CD4-positive, alpha-beta T cell (primary cell): Measurements from ENCODE around the gene ZNF565. TPM values are rescaled to one million over a fixed set of nuclear protein-coding genes. Genes with fewer than 3 reads are reported as not detected.

Source experiments
- ATAC-seq: fragments of 200-7000 bp; cut with Tn5 transposase; one replicate; pipeline ENCODE4 v1.10.0; 2022; ENCODE audit warnings: mild to moderate bottlenecking; ENCODE audit not compliant: poor library complexity
- CTCF ChIA-PET: fragments of 350-600 bp; sonication (Branson Sonifier 250); formaldehyde crosslinking; loops from one replicate; lab custom pipeline; 2021; ENCODE audit warnings: antibody characterized with exemption, inconsistent platforms; lab: Charles Lee
- POLR2A ChIA-PET: fragments of 350-600 bp; sonication (Branson Sonifier 250); formaldehyde crosslinking; loops from one replicate; lab custom pipeline; 2021; ENCODE audit warnings: antibody characterized with exemption, inconsistent platforms; lab: Charles Lee
- DNase-seq, 14 experiments: peaks; one replicate each; pipeline ENCODE4 v3.0.0-alpha.2; 2013 to 2020; ENCODE audit warnings: mixed read lengths in 2 of 14
- H3K27ac ChIP-seq, 2 donors: one replicate each; pipeline versions ENCODE4 v1.5.1 to v1.7.0; 2013; ENCODE audit warnings: low read length in 2 of 2, low read depth in 1 of 2, mild to moderate bottlenecking in 1 of 2
- H3K27me3 ChIP-seq, 2 experiments: 1 replicate in 1 of 2; 2 replicates in 1 of 2; pipeline versions ENCODE4 v1.6.1 to v1.7.0; 2013; ENCODE audit warnings: low read length in 2 of 2, control low read depth in 1 of 2, mild to moderate bottlenecking in 1 of 2, moderate library complexity in 1 of 2; ENCODE audit not compliant: insufficient read depth in 2 of 2, control insufficient read depth in 1 of 2
- H3K36me3 ChIP-seq: one replicate; pipeline ENCODE4 v1.6.1; 2013; ENCODE audit warnings: low read length, control low read depth; ENCODE audit not compliant: insufficient read depth
- H3K4me1 ChIP-seq: one replicate; pipeline ENCODE4 v1.6.1; 2013; ENCODE audit warnings: low read length, control low read depth; ENCODE audit not compliant: insufficient read depth
- H3K4me3 ChIP-seq: one replicate; pipeline ENCODE4 v1.5.1; 2013; ENCODE audit warnings: mild to moderate bottlenecking, low read length, moderate library complexity
- H3K9me3 ChIP-seq, 2 experiments: 1 replicate in 1 of 2; 2 replicates in 1 of 2; pipeline versions ENCODE4 v1.6.1 to v1.7.0; 2013; ENCODE audit warnings: low read length in 2 of 2, mild to moderate bottlenecking in 2 of 2, control low read depth in 1 of 2, moderate library complexity in 1 of 2; ENCODE audit not compliant: control insufficient read depth in 1 of 2, insufficient read depth in 1 of 2
- H3K27ac Mint-ChIP-seq: one replicate; pipeline ENCODE4 v1.8.0; 2020; ENCODE audit warnings: mixed read lengths
- H3K27me3 Mint-ChIP-seq: one replicate; pipeline ENCODE4 v1.8.0; 2021; ENCODE audit warnings: mixed read lengths
- H3K36me3 Mint-ChIP-seq: one replicate; pipeline ENCODE4 v1.8.0; 2021; ENCODE audit warnings: low read depth, mixed read lengths
- H3K4me1 Mint-ChIP-seq: one replicate; pipeline ENCODE4 v1.8.0; 2021; ENCODE audit warnings: low read depth, mixed read lengths
- H3K4me3 Mint-ChIP-seq: one replicate; pipeline ENCODE4 v1.8.0; 2020; ENCODE audit warnings: mild to moderate bottlenecking, mixed read lengths
- H3K9me3 Mint-ChIP-seq: one replicate; pipeline ENCODE4 v1.8.0; 2020; ENCODE audit warnings: mixed read lengths
- intact Hi-C, 2 experiments: fragments of 100-400 bp; cut with DNase I in 1 of 2; cut with micrococcal nuclease in 1 of 2; formaldehyde crosslinking; loops; one replicate each; pipeline versions ENCODE4 v1.15.1 to v1.9.0; 2023 to 2025; cut with DNase I, micrococcal nuclease
- total RNA-seq, 174 experiments: library from RNA in 2 of 174; stranded (reverse) in 2 of 174; gene quantifications; one replicate each; pipeline ENCODE4 v1.2.3 and lab custom pipeline; 2021 to 2026
- TF ChIP-seq, protein P1 (sequence below): fragments of 200-600 bp; IDR thresholded peaks from one replicate; pipeline ENCODE4 v1.8.0; 2022; ENCODE audit warnings: antibody characterized with exemption, mild to moderate bottlenecking

ZNF565 gene
- total RNA-seq, 2 experiments from 2014 or later = 7.6 to 8.5 TPM

DNA sequence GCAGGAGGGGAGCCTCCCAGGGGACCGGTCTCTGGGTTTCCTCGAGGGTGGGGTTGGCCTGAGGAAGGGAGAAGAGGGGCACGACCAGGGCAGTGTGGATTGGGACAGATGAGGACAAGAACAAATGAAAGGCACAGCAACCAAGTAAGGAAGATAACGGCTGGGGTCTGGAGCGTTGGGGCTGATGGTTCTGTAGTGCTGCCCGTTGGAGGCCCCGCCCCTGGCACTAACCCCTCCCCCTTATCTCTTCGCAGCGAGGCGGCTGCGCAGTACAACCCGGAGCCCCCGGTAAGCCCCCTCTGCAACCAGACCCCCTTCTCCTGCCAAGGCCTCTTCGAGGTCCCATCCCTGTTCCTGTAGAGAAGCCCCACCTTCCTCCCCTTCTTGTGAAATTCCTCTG lies 72.4 kb downstream of the ZNF565 start:
- intact Hi-C loops = loop anchor here in 1 of 2 experiments (5.0 kb wide), 1 partner anchor 70 kb away; the partner anchor contains the start of gene ZNF565
- Mint-ChIP-seq H3K36me3 (peaks cover 64% of the 10 kb centered on the region), H3K27me3 (no peaks in the 10 kb centered on the region), H3K9me3 (no peaks in the 10 kb centered on the region), H3K4me3 (peak overlapping the region; percentile 23), H3K27ac (no peak overlapping the region), H3K4me1 (peaks cover 18% of the 10 kb centered on the region)
- POLR2A ChIA-PET = interaction anchor here (0.7 kb wide), 1 partner anchor 14 kb away, joined by 3 read pairs; no protein-coding TSS in a partner anchor
- Histone ChIP-seq H3K9me3 (no peaks in the 10 kb centered on the region), H3K27ac (no peak overlapping the region), H3K36me3 (peaks cover 39% of the 10 kb centered on the region), H3K4me3 (no peak overlapping the region), H3K4me1 (peaks cover 20% of the 10 kb centered on the region), H3K27me3 (no peaks in the 10 kb centered on the region)
- TF ChIP-seq, protein P1, sequence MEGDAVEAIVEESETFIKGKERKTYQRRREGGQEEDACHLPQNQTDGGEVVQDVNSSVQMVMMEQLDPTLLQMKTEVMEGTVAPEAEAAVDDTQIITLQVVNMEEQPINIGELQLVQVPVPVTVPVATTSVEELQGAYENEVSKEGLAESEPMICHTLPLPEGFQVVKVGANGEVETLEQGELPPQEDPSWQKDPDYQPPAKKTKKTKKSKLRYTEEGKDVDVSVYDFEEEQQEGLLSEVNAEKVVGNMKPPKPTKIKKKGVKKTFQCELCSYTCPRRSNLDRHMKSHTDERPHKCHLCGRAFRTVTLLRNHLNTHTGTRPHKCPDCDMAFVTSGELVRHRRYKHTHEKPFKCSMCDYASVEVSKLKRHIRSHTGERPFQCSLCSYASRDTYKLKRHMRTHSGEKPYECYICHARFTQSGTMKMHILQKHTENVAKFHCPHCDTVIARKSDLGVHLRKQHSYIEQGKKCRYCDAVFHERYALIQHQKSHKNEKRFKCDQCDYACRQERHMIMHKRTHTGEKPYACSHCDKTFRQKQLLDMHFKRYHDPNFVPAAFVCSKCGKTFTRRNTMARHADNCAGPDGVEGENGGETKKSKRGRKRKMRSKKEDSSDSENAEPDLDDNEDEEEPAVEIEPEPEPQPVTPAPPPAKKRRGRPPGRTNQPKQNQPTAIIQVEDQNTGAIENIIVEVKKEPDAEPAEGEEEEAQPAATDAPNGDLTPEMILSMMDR = no peak
- ATAC-seq (no peak), DNase-seq (no peak)
- CTCF ChIA-PET = no interaction called here

DNA sequence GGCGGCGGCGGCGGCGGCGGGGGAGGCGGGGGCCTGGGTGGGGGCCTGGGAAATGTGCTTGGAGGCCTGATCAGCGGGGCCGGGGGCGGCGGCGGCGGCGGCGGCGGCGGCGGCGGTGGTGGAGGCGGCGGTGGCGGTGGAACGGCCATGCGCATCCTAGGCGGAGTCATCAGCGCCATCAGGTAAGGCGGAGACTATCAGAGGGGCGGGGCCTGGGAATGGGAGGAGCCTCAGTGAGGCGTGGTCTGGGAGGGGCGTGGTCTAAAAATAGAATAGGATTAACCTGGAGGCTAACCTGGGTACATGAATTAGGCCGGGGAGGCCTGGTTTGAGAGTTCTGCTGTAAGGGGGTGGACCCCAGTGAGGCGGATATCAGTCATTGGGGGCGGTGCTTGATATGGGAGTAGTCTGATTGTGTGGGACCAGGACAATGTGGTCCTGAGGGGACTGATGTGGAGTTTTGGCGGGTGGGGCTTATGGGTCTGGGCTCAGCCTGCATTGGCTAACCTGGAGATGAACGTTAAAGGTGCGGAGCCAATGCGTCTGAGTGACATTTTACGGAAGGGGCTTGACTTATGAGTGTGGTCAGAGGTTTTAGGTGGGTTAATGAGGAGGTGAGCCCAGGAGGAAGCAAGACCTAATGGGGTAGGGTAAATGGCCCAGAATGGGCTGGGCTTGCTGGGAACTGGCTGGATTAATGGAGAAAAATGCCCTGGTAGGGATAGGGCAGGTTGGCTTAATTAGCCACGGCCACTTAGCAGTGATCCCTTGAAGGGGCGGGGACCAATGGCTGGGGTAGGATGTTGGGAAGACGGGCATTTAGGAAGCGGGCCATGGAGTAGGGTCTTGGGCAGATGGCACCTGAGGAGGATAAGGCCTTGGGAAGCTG lies 73.2 kb downstream of the ZNF565 start:
- no peaks in the 10 kb centered on the region for H3K27me3 Mint-ChIP-seq
- H3K36me3 Mint-ChIP-seq = peaks cover 56% of the 10 kb centered on the region
- peaks cover 25% of the 10 kb centered on the region for H3K4me1 ChIP-seq
- POLR2A ChIA-PET = interaction anchor here (2.0 kb wide), 2 partner anchors 12 to 26 kb away, joined by 22 to 44 read pairs; partner anchors contain the start of genes POLR2I and TBCB
- H3K9me3 ChIP-seq = no peaks in the 10 kb centered on the region
- DNase-seq (peak; percentile 79 to 94 (median 88)), ATAC-seq (peak; percentile 85)
- peak overlapping the region in 1 of 2 donors; percentile 29 for H3K27ac ChIP-seq
- peaks cover 31% of the 10 kb centered on the region for H3K36me3 ChIP-seq
- H3K27ac Mint-ChIP-seq = peak overlapping the region; percentile 60
- H3K9me3 Mint-ChIP-seq = no peaks in the 10 kb centered on the region
- intact Hi-C loops = loop anchor here (1.0 to 5.0 kb wide), 4 partner anchors 14 to 87 kb away; partner anchors contain the start of genes THAP8 (in 2 of the 2), WDR62 (in 2 of the 2) and ZNF565 (in 1 of the 2)
- H3K4me3 ChIP-seq = peak overlapping the region; percentile 97
- H3K4me3 Mint-ChIP-seq = peak overlapping the region; percentile 82
- H3K27me3 ChIP-seq = no peaks in the 10 kb centered on the region
- TF ChIP-seq, protein P1 = no peak
- CTCF ChIA-PET = interaction anchor here (1.6 to 2.0 kb wide), 2 partner anchors 14 to 74 kb away, joined by 7 to 15 read pairs; partner anchors contain the start of genes ZNF146 and ZNF565
- peaks cover 22% of the 10 kb centered on the region for H3K4me1 Mint-ChIP-seq

DNA sequence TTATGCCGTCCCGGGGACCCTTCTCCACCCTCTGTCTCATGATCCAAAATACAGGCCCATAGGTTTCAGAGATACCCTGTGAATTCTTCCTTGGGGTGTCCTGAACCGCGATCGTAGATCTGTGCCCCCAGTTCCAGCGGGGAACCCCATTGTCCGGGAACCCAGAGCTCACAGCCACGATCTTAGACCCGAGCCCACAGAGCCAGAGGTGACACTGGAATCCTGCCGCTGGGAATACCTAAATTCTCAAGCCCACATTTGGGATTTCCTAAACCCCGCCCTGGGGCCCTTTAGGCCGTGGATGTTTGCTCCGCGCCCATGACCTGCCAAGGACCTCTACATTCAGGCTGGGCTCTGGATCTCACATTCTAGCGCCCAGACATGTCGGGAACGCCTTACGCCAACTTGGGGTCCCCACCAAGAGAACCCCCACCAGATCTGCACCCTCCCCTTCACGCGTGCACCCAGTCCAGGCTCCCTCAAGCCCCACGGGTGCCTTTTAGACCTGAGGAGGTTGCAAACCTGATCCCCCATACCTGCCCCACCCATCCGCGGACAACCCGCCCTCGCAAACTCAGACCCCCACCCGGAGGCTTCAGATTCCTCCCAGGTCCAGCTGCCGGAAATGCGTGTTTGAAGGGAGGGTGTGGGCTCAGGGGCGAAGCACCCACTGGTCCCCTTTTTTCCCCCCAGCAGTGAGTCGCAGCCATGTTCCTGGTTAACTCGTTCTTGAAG lies 74.0 kb downstream of the ZNF565 start:
- H3K36me3 ChIP-seq = peaks cover 23% of the 10 kb centered on the region
- peak overlapping the region; percentile 89 for H3K4me3 Mint-ChIP-seq
- intact Hi-C loops = loop anchor here (1.0 to 5.0 kb wide), 5 partner anchors 14 to 86 kb away; partner anchors contain the start of genes THAP8 (in 2 of the 2), WDR62 (in 2 of the 2), TBCB (in 1 of the 2) and ZNF565 (in 1 of the 2)
- H3K9me3 ChIP-seq = no peaks in the 10 kb centered on the region
- no peaks in the 10 kb centered on the region for H3K27me3 ChIP-seq
- TF ChIP-seq, protein P1 = no peak
- ATAC-seq = peak; percentile 11
- ChIA-PET POLR2A (interaction anchor here (1.0 to 2.0 kb wide), 4 partner anchors 10 to 33 kb away, joined by 3 to 44 read pairs (median 12); partner anchors contain the start of genes POLR2I and TBCB), CTCF (interaction anchor here (1.6 to 2.0 kb wide), 2 partner anchors 13 to 75 kb away, joined by 7 to 15 read pairs; partner anchors contain the start of genes ZNF146 and ZNF565)
- H3K4me1 Mint-ChIP-seq = peaks cover 22% of the 10 kb centered on the region
- H3K4me1 ChIP-seq = peaks cover 25% of the 10 kb centered on the region
- H3K36me3 Mint-ChIP-seq = peaks cover 48% of the 10 kb centered on the region
- no peaks in the 10 kb centered on the region for H3K27me3 Mint-ChIP-seq
- no peaks in the 10 kb centered on the region for H3K9me3 Mint-ChIP-seq
- H3K27ac ChIP-seq = peak overlapping the region; percentile 50 to 80
- peak overlapping the region; percentile 97 for H3K4me3 ChIP-seq
- peak in 10 of 14 experiments; percentile 8 to 74 (median 28) for DNase-seq
- peak overlapping the region; percentile 60 for H3K27ac Mint-ChIP-seq
